Right renal cortex interstitium (tissue), 3 donors: ENCODE data around the gene SKAP1. TPM values are rescaled to one million over a fixed set of nuclear protein-coding genes. Genes with fewer than 3 reads are reported as not detected.

ENCODE experiments used
- DNase-seq, 3 donors: peaks; one replicate each; pipeline ENCODE4 v3.0.0-alpha.2; 2013; ENCODE audit warnings: low read depth in 3 of 3, low spot score in 2 of 3
- polyA plus RNA-seq, 3 donors: library from polyadenylated mRNA; unstranded; fragments of 120-200 nt; gene quantifications; one replicate each; pipeline ENCODE4 v1.2.1, GENCODE V29; 2013; ENCODE audit not compliant: insufficient read length in 3 of 3

SKAP1 gene
- polyA plus RNA-seq, 3 donors = 12.0 to 13.6 (median 13.0) TPM

DNA sequence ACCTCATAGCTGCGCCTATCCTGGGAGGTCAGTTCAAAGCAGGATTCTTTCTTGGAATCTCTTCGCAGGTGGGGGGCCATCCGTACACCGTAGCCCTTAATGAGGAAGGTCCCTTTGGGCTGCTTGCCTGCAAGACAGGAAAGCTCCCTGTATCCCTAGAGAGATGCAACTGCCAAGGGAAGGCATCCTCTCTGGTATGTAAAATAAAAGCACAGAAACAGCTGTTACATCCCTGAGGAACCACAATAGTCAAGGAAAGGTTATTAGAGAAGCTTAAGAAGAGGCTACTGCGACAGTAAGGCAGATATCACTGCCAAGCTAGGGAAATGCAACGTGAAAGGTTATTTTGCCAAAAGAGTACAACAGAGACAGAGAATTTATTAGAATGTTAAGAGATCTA, 245.3 kb downstream of the SKAP1 start:
- DNase-seq = no peak

DNA sequence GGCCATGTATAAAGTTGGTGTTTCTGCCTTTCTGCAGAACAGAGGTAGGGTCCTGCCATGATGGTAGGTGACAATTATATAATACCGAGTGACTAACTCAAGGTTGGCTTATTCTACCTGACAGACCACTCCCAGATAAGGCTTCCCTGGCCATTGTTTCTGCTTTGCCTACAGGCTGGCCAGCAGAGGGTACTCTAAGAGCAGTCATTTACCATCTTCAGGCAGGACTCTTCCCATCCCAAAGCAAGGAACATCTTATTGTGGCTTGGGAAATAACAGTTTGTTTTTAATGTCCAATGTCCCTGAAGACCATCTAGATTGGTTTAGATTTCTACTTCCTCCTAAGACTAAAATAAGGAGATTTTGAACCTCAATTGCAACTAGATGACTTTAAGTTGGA, 248.4 kb downstream of the SKAP1 start:
- DNase-seq = no peak

DNA sequence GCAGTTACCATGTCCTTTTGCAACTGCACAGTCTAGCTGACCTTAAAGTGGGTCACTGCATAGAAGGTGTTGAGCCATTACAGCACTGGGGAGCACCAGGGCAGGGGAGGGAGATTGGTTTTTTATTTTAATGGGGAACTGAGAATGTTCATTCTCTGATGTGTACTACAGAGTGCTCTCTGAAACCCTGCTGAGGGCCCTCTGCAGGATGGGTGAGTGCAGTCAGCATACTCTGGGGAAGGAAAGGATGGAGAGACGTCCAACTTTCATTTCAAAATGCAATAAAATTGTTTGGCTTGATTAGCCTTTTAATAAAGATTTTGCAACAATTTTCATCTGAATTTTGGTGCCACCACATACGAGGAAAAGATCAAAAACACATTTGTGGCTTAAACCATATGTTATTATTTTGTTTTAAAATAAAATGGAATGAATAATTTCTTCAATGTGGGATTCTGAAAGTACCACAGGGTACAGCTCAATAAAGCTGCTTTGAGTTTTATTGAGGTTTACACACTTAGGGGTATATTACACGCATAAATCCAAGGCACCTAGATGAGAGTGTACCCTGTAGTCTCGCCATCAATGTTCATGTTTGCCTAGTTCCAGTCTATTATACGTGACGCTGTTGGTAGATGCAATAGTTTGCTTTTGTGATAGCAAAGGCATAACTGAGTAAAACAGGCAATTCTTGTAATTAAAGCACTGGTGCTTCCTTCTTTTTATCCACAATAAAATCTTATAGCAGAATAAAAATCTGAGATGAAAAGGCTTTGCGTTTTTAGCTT, 249.0 kb downstream of the SKAP1 start:
- no peak for DNase-seq

GRCh38 chr17:48179071-48179945, 250.7 kb downstream of the SKAP1 start:
- no peak for DNase-seq

DNA sequence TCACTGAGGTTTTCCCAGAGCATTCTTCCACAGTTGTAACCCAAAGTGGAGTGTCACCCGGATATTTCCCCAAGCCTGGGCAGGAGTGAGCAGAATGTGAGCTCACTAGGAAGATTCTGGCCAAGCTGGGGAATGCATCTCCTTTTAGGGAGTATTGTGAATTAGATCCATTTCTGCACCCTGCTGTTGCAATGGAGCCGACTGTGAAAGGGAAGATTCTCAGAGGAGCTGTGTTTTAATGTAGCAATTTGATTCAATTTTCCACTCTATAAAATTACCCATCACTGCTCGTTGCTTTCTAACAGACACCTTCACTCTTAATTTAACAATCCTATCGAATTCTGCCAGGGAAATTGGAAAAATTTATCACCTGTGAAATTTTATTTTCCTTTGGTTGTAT, 251.7 kb downstream of the SKAP1 start:
- DNase-seq = no peak

- DNase-seq = no peak
Observed at GRCh38 chr17:48177816-48178215, 252.2 kb downstream of the SKAP1 start.

- DNase-seq = no peak
Observed at GRCh38 chr17:48176471-48176855, 253.6 kb downstream of the SKAP1 start.

DNA sequence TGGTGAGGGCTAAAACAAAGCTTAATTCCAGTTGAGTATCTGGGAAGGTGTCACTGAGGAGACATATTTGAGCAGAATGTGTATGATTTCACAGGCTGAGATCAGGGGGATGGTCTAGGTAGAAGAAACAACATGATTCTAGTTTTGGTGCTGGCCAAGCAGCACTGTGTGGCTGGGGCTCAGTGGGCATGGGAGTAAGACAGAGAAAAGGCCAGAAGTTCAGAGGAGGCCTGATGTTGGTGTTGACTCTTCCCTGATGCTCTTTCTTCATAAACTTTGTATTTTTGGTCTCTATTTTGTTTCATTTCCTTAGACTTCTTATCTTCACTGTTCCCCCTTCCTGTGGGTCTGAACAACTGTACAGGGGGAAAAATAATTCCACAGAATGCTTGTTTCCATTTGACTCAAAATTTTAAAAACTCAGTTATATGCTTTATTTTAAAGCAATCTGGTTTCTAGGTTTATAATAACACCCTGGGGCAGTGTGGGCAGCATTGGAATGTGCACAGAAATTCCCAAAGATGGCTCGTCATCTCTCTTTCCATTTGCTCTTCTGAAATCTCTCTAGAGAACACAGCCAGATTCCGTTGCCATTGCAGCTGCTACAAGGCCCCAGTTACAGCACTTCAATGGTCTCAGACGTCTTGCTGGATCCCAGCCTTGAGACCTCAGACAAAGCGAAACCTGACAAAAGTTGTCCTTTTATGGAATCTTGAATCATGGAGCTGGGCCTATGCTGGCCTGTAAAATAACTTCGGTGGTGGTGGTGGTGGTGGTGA, 254.1 kb downstream of the SKAP1 start:
- no peak for DNase-seq

GRCh38 chr17:48174833-48175523, 255.0 kb downstream of the SKAP1 start:
- no peak for DNase-seq

DNA sequence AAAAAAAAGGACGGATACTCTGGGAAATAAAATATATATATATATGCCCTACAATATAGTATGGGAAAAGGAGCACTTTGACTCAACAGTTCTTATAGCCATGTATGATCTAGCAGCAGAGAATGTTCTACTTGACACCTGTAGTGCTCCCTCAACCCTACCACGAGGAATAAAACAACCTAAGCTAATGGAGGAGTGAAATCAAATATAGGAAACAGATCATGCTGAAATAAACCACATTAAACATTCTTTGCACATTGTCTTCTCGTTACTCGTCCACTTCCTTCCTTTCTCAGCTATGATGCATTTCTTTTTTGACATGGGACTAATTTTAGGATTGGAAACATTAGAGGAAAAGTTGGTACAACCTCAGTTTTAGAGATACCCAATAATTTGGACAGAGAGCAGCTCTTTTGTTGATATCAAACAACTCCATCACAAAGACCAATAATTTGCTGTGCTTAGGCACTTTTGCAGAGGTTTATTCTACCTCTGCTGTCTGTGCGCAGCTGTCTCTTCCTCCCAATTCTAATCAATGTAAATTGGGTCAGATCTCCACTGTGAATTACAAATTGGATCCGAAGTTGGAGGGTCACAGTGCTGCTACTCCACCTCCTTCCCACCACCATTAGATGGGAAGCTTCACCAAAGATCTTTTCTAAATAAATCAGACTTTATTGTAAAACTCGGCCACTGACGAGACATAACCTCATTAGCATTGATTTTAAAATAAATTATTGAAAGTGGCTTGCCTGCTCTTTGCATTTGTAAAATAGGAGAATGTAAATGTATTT, 256.6 kb downstream of the SKAP1 start:
- DNase-seq = no peak

- no peak for DNase-seq
Observed at GRCh38 chr17:48169926-48170325, 260.1 kb downstream of the SKAP1 start.

DNA sequence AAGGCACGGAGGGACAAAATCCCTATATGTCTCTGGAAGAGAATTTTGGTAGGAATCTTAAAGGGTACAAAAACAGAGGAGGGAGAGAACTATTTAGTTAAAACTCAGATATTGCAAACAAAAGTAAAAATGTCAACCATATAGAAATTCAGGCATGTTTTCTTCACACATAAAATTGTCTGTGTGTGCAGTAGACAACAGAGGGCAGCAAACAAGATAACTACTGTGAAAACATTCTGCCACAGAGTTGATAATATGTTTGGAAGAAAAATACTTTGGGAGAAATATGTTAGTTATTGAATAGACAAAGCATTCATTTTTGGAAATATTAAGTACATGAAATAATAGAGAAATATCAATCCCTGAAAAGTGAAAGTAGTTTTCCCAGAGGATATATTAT, 266.2 kb downstream of the SKAP1 start:
- DNase-seq = no peak

GRCh38 chr17:48162946-48163506, 267.0 kb downstream of the SKAP1 start:
- DNase-seq = no peak

DNA sequence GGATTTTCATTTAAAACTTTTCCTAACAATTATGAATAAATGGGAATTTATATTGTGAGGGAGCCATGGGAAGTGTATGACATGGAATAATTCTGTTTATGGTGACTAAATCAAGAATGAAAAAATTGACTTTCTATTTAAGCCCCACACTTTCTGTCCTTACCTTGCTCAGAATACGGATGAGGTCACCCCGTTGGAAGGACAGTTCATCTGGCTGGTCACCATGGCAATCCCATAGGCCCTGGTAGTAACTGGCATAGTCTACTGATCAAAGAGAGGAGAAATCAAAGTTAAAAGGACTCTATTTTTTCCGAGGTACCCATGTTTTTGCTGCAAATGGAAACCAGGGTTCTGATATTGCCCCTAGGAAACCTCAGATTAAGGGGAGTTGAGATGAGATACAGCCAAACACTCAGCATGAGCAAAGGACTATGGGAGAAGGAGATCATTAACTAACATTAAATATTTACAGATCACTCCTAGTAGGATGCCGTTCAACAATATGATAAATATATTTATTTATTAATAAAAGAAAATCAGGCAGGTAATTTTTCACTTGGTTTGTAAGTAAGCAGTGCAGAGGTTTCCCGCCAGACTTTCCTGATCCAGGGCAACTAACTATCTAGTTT, 267.6 kb downstream of the SKAP1 start:
- no peak for DNase-seq

- DNase-seq = no peak
Observed at GRCh38 chr17:48161127-48161905, 268.7 kb downstream of the SKAP1 start.

DNA sequence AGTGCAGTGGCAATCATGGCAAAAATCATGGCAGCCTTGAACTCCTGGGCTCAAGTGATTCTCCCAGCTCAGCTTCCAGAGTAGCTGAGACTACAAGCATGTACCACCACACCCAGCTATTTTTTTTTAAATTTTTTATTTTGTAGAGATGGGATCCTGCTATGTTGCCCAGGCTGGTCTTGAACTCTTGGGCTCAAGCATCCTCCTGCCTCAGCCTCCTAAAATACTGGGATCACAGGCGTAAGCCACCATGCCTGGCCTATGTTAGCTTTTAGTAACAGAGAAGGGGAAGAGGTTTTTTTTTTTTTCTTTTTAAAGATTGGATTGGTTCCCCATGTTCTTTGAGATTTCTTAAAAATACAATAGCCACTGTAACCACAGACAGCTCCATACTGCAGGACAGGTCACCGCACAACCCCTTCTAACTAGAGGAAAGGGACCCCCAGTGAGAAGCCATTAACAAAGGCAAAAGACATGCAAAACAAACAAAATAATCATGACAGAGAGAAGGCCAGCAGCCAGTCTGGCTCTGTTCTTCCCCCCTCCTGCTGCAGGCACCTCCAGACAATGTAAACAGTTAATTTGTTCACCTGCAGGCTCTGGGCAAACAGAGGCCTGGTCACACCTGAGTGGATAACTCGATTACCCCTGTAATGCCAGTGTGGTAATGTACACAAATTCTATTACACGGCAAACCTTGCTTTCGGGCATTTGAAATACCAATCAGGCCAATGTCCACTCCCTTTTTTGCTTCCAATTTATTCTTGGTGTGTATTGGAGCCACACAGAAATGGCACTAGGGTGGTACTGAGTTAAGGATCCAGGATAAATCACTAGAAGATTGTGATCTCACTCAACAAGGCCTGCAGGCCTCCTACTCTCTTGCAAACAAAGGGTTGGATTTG, 269.6 kb downstream of the SKAP1 start:
- no peak for DNase-seq

GRCh38 chr17:48159232-48159631, 270.8 kb downstream of the SKAP1 start:
- no peak for DNase-seq
